CD4-positive, alpha-beta T cell (primary cell): ENCODE data around the gene MAT1A. TPM values are rescaled to one million over a fixed set of nuclear protein-coding genes. Genes with fewer than 3 reads are reported as not detected.

Experiments used
- ATAC-seq: fragments of 200-7000 bp; cut with Tn5 transposase; one replicate; pipeline ENCODE4 v1.10.0; 2022; ENCODE audit warnings: mild to moderate bottlenecking; ENCODE audit not compliant: poor library complexity
- CTCF ChIA-PET: fragments of 350-600 bp; sonication (Branson Sonifier 250); formaldehyde crosslinking; loops from one replicate; lab custom pipeline; 2021; ENCODE audit warnings: antibody characterized with exemption, inconsistent platforms; lab: Charles Lee
- POLR2A ChIA-PET: fragments of 350-600 bp; sonication (Branson Sonifier 250); formaldehyde crosslinking; loops from one replicate; lab custom pipeline; 2021; ENCODE audit warnings: antibody characterized with exemption, inconsistent platforms; lab: Charles Lee
- DNase-seq, 14 experiments: peaks; one replicate each; pipeline ENCODE4 v3.0.0-alpha.2; 2013 to 2020; ENCODE audit warnings: mixed read lengths in 2 of 14
- H3K27ac ChIP-seq, 2 donors: one replicate each; pipeline versions ENCODE4 v1.5.1 to v1.7.0; 2013; ENCODE audit warnings: low read length in 2 of 2, low read depth in 1 of 2, mild to moderate bottlenecking in 1 of 2
- H3K27me3 ChIP-seq, 2 experiments: 1 replicate in 1 of 2; 2 replicates in 1 of 2; pipeline versions ENCODE4 v1.6.1 to v1.7.0; 2013; ENCODE audit warnings: low read length in 2 of 2, control low read depth in 1 of 2, mild to moderate bottlenecking in 1 of 2, moderate library complexity in 1 of 2; ENCODE audit not compliant: insufficient read depth in 2 of 2, control insufficient read depth in 1 of 2
- H3K36me3 ChIP-seq: one replicate; pipeline ENCODE4 v1.6.1; 2013; ENCODE audit warnings: low read length, control low read depth; ENCODE audit not compliant: insufficient read depth
- H3K4me1 ChIP-seq: one replicate; pipeline ENCODE4 v1.6.1; 2013; ENCODE audit warnings: low read length, control low read depth; ENCODE audit not compliant: insufficient read depth
- H3K4me3 ChIP-seq: one replicate; pipeline ENCODE4 v1.5.1; 2013; ENCODE audit warnings: mild to moderate bottlenecking, low read length, moderate library complexity
- H3K9me3 ChIP-seq, 2 experiments: 1 replicate in 1 of 2; 2 replicates in 1 of 2; pipeline versions ENCODE4 v1.6.1 to v1.7.0; 2013; ENCODE audit warnings: low read length in 2 of 2, mild to moderate bottlenecking in 2 of 2, control low read depth in 1 of 2, moderate library complexity in 1 of 2; ENCODE audit not compliant: control insufficient read depth in 1 of 2, insufficient read depth in 1 of 2
- H3K27ac Mint-ChIP-seq: one replicate; pipeline ENCODE4 v1.8.0; 2020; ENCODE audit warnings: mixed read lengths
- H3K27me3 Mint-ChIP-seq: one replicate; pipeline ENCODE4 v1.8.0; 2021; ENCODE audit warnings: mixed read lengths
- H3K36me3 Mint-ChIP-seq: one replicate; pipeline ENCODE4 v1.8.0; 2021; ENCODE audit warnings: low read depth, mixed read lengths
- H3K4me1 Mint-ChIP-seq: one replicate; pipeline ENCODE4 v1.8.0; 2021; ENCODE audit warnings: low read depth, mixed read lengths
- H3K4me3 Mint-ChIP-seq: one replicate; pipeline ENCODE4 v1.8.0; 2020; ENCODE audit warnings: mild to moderate bottlenecking, mixed read lengths
- H3K9me3 Mint-ChIP-seq: one replicate; pipeline ENCODE4 v1.8.0; 2020; ENCODE audit warnings: mixed read lengths
- intact Hi-C, 2 experiments: fragments of 100-400 bp; cut with DNase I in 1 of 2; cut with micrococcal nuclease in 1 of 2; formaldehyde crosslinking; loops; one replicate each; pipeline versions ENCODE4 v1.15.1 to v1.9.0; 2023 to 2025; cut with DNase I, micrococcal nuclease
- polyA plus RNA-seq, 2 donors: library from polyadenylated mRNA; unstranded; fragments of 120-200 nt; gene quantifications; one replicate each; pipeline ENCODE4 v1.2.1, GENCODE V29; 2013
- total RNA-seq, 174 experiments: library from RNA in 2 of 174; stranded (reverse) in 2 of 174; gene quantifications; one replicate each; pipeline ENCODE4 v1.2.3 and lab custom pipeline; 2021 to 2026
- TF ChIP-seq, protein P1 (sequence below): fragments of 200-600 bp; IDR thresholded peaks from one replicate; pipeline ENCODE4 v1.8.0; 2022; ENCODE audit warnings: antibody characterized with exemption, mild to moderate bottlenecking

Gene MAT1A
- total RNA-seq (not detected), total RNA-seq (lab: John Stamatoyannopoulos, UW) (0 to 0.07 (median 0) reads per million in 172 experiments)
- polyA plus RNA-seq (2013, experiment 1 of 2) = not detected
- polyA plus RNA-seq (2013, experiment 2 of 2) = not detected

GRCh38 chr10:80289451-80290287 lies at the start of gene MAT1A:
TSS of gene MAT1A (minus strand) at chr10:80289658. CDS start at chr10:80289423, 235 bp downstream.
- H3K4me1 Mint-ChIP-seq = no peaks in the 10 kb centered on the region
- H3K27ac Mint-ChIP-seq = no peak within 1 kb of the TSS
- no peaks in the 10 kb centered on the region for H3K36me3 ChIP-seq
- H3K27ac ChIP-seq = no peak within 1 kb of the TSS
- H3K36me3 Mint-ChIP-seq = no peaks in the 10 kb centered on the region
- intact Hi-C loops = no loop called here
- H3K9me3 ChIP-seq = no peaks in the 10 kb centered on the region
- peaks cover 0 to 8% of the 10 kb centered on the region in 2 experiments for H3K27me3 ChIP-seq
- H3K4me1 ChIP-seq = no peaks in the 10 kb centered on the region
- DNase-seq = no peak
- no peaks in the 10 kb centered on the region for H3K9me3 Mint-ChIP-seq
- ChIA-PET POLR2A (no interaction called here), CTCF (no interaction called here)
- TF ChIP-seq, protein P1, sequence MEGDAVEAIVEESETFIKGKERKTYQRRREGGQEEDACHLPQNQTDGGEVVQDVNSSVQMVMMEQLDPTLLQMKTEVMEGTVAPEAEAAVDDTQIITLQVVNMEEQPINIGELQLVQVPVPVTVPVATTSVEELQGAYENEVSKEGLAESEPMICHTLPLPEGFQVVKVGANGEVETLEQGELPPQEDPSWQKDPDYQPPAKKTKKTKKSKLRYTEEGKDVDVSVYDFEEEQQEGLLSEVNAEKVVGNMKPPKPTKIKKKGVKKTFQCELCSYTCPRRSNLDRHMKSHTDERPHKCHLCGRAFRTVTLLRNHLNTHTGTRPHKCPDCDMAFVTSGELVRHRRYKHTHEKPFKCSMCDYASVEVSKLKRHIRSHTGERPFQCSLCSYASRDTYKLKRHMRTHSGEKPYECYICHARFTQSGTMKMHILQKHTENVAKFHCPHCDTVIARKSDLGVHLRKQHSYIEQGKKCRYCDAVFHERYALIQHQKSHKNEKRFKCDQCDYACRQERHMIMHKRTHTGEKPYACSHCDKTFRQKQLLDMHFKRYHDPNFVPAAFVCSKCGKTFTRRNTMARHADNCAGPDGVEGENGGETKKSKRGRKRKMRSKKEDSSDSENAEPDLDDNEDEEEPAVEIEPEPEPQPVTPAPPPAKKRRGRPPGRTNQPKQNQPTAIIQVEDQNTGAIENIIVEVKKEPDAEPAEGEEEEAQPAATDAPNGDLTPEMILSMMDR = no peak
- H3K4me3 Mint-ChIP-seq = no peak within 1 kb of the TSS
- H3K27me3 Mint-ChIP-seq = peaks cover 23% of the 10 kb centered on the region
- H3K4me3 ChIP-seq = no peak within 1 kb of the TSS
- no peak for ATAC-seq

GRCh38 chr10:80333983-80334382 lies 44.5 kb upstream of the MAT1A start:
- Mint-ChIP-seq H3K9me3 (no peaks in the 10 kb centered on the region), H3K36me3 (no peaks in the 10 kb centered on the region), H3K27me3 (no peaks in the 10 kb centered on the region), H3K4me3 (no peak overlapping the region), H3K27ac (no peak overlapping the region), H3K4me1 (no peaks in the 10 kb centered on the region)
- Histone ChIP-seq H3K27ac (no peak overlapping the region), H3K4me3 (no peak overlapping the region), H3K4me1 (no peaks in the 10 kb centered on the region), H3K27me3 (peaks cover 7 to 13% of the 10 kb centered on the region in 2 experiments), H3K9me3 (no peaks in the 10 kb centered on the region), H3K36me3 (no peaks in the 10 kb centered on the region)
- ATAC-seq (no peak), DNase-seq (no peak)
- POLR2A ChIA-PET = no interaction called here
- CTCF ChIA-PET = no interaction called here
- TF ChIP-seq, protein P1 = no peak
- intact Hi-C loops = no loop called here

DNA sequence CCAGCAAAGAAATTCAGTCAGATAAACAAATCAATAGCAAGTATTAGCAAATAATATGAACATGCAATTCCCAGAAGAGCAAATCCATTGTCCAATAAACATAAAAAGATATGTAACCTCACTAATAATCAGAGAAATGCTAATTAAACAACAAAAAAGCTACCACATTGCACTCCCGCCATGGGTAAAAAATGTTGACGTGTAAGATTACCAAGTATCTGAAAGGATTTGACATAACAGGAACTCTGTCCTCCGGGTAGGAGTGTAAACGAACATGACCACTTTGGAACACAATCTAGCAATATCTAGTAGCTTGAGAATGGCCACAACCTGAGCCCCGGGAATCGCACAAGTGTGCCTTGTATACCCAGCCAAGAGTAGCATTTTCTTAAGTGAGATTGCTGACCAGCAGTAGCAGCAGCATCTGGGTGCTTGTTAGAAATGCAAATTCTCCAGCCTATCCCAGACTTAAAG lies 35.5 kb upstream of the MAT1A start:
- intact Hi-C loops = no loop called here
- POLR2A ChIA-PET = no interaction called here
- TF ChIP-seq, protein P1 = no peak
- Mint-ChIP-seq H3K4me3 (no peak overlapping the region), H3K36me3 (no peaks in the 10 kb centered on the region), H3K27ac (no peak overlapping the region), H3K9me3 (no peaks in the 10 kb centered on the region), H3K27me3 (no peaks in the 10 kb centered on the region), H3K4me1 (no peaks in the 10 kb centered on the region)
- no peaks in the 10 kb centered on the region for H3K9me3 ChIP-seq
- no peak overlapping the region for H3K27ac ChIP-seq
- DNase-seq (no peak), ATAC-seq (no peak)
- peaks cover 3 to 8% of the 10 kb centered on the region in 2 experiments for H3K27me3 ChIP-seq
- no peaks in the 10 kb centered on the region for H3K4me1 ChIP-seq
- no peaks in the 10 kb centered on the region for H3K36me3 ChIP-seq
- no peak overlapping the region for H3K4me3 ChIP-seq
- CTCF ChIA-PET = no interaction called here
